Skeletal muscle cell (primary cell): ENCODE data around the gene MED27.

ENCODE experiments used
- DNase-seq: peaks from one replicate; pipeline ENCODE4 v3.0.0-alpha.2; 2010; ENCODE audit warnings: low read depth
- H3K4me3 ChIP-seq: 2 replicates; pipeline ENCODE4 v1.5.1; 2011; ENCODE audit warnings: low read depth, mild to moderate bottlenecking, control low read depth, low read length, moderate library complexity

Gene MED27

GRCh38 chr9:131836607-131837315 lies 242.9 kb downstream of the MED27 start:
- no peak overlapping the region for H3K4me3 ChIP-seq
- no peak for DNase-seq

GRCh38 chr9:131836021-131836420 lies 243.6 kb downstream of the MED27 start:
- DNase-seq = no peak
- H3K4me3 ChIP-seq = no peak overlapping the region

GRCh38 chr9:131835151-131835910 lies 244.3 kb downstream of the MED27 start:
- peak overlapping the region; percentile 2 for H3K4me3 ChIP-seq
- no peak for DNase-seq

- DNase-seq = no peak
- H3K4me3 ChIP-seq = no peak overlapping the region
Observed at GRCh38 chr9:131834721-131835120, 244.9 kb downstream of the MED27 start.

- no peak overlapping the region for H3K4me3 ChIP-seq
- no peak for DNase-seq
Observed at GRCh38 chr9:131833906-131834305, 245.8 kb downstream of the MED27 start.

- no peak overlapping the region for H3K4me3 ChIP-seq
- no peak for DNase-seq
Observed at GRCh38 chr9:131833083-131833482, 246.6 kb downstream of the MED27 start.

- H3K4me3 ChIP-seq = no peak overlapping the region
- DNase-seq = no peak
Observed at GRCh38 chr9:131831380-131832165, 248.1 kb downstream of the MED27 start.

GRCh38 chr9:131827821-131828369 lies 251.8 kb downstream of the MED27 start:
- no peak overlapping the region for H3K4me3 ChIP-seq
- DNase-seq = no peak

GRCh38 chr9:131826966-131827525 lies 252.6 kb downstream of the MED27 start:
- DNase-seq = no peak
- no peak overlapping the region for H3K4me3 ChIP-seq

GRCh38 chr9:131826053-131826452 lies 253.6 kb downstream of the MED27 start:
- no peak overlapping the region for H3K4me3 ChIP-seq
- no peak for DNase-seq

- no peak for DNase-seq
- H3K4me3 ChIP-seq = no peak overlapping the region
Observed at GRCh38 chr9:131824953-131825495, 254.6 kb downstream of the MED27 start.

- DNase-seq = no peak
- H3K4me3 ChIP-seq = no peak overlapping the region
Observed at GRCh38 chr9:131824155-131824594, 255.5 kb downstream of the MED27 start.

- no peak for DNase-seq
Observed at GRCh38 chr9:131823701-131824146, 255.9 kb downstream of the MED27 start.

GRCh38 chr9:131818089-131818488 lies 261.6 kb downstream of the MED27 start:
- DNase-seq = no peak
- H3K4me3 ChIP-seq = no peak overlapping the region

More at GRCh38 chr9:131823701-131824146, 255.9 kb downstream of the MED27 start:
- no peak overlapping the region for H3K4me3 ChIP-seq

- DNase-seq = no peak
- no peak overlapping the region for H3K4me3 ChIP-seq
Observed at GRCh38 chr9:131817627-131818026, 262.0 kb downstream of the MED27 start.

- no peak overlapping the region for H3K4me3 ChIP-seq
- no peak for DNase-seq
Observed at GRCh38 chr9:131817073-131817472, 262.6 kb downstream of the MED27 start.

- H3K4me3 ChIP-seq = no peak overlapping the region
- no peak for DNase-seq
Observed at GRCh38 chr9:131815970-131816873, 263.4 kb downstream of the MED27 start.

- no peak overlapping the region for H3K4me3 ChIP-seq
Observed at GRCh38 chr9:131814707-131815106, 265.0 kb downstream of the MED27 start.

More at GRCh38 chr9:131814707-131815106, 265.0 kb downstream of the MED27 start:
- no peak for DNase-seq
